LNCAP (cell line): Measurements from ENCODE around the gene FAM241B.

ENCODE experiments used
- CTCF ChIP-seq: fragments of 450-650 bp; IDR thresholded peaks from 2 replicates; pipeline ENCODE4 v1.5.1; 2017; ENCODE audit warnings: mild to moderate bottlenecking

FAM241B gene

DNA sequence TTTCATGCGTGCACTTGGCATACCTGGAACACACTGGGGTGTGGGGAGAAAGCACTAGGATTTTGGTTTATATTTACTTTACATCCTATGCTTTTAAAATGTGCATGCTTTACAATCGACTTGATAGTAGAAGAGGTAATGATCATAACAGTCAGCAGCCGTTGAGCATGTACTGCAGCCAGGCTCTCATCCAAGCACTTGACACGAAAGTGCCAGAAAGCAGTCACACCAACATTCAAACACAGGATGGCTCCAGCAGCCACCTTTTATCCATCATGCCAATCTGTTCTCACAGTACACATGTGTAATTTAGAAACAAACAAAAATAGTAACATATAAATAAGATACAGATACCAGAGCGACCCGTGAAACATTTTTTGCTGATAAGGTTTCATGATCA, 1.2 kb upstream of the FAM241B start:
- no peak for TF ChIP-seq CTCF

DNA sequence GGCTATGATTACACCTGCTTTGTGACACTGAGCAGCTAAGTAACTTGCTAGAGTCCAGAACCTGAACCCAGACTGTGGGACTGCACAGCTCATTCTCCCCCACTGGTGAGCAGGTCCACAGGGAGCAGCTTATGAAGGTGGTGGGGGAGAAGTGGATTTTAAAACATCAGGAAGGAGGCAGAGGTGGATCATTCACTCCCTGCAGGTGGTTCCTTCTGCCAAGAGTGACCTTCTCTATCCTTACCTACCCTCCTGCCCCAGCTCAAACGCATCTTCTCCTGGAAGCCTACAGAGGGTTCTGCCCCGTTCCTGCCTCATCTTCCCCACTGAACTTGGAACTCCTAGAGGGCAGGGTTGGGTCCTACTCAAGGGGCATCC, 539 bp upstream of the FAM241B start:
- no peak for TF ChIP-seq CTCF

GRCh38 chr10:69630651-69631400, 779 bp downstream of the FAM241B start:
- no peak for TF ChIP-seq CTCF

- no peak for TF ChIP-seq CTCF
Observed at GRCh38 chr10:69631566-69631965, 1.5 kb downstream of the FAM241B start.

DNA sequence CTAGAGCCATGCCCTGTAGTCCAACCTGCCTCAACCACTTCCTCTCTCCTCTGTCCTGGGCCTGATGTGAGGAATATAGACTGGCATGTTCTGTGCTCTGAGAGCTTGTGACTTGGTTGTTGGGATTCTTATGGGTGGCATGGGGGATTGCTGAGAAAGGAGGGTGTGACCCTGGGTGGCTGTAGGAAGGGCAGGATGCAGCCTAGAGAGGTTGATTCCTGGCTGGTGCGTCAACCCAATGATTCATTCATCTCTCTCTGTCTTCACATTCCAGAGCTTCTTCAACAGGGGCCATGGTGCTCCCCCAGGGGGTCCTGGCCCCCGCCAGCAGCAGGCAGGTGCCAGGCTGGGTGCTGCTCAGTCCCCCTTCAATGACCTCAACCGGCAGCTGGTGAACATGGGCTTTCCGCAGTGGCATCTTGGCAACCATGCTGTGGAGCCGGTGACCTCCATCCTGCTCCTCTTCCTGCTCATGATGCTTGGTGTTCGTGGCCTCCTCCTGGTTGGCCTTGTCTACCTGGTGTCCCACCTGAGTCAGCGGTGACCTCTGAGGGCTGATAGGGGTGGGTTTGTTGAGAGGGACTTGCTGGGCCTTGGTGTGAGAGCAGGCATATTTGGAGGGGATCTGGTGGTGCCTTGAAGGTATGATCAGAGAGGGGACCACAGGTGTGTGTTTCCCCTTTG, 2.6 kb downstream of the FAM241B start:
- TF ChIP-seq CTCF, result no peak

DNA sequence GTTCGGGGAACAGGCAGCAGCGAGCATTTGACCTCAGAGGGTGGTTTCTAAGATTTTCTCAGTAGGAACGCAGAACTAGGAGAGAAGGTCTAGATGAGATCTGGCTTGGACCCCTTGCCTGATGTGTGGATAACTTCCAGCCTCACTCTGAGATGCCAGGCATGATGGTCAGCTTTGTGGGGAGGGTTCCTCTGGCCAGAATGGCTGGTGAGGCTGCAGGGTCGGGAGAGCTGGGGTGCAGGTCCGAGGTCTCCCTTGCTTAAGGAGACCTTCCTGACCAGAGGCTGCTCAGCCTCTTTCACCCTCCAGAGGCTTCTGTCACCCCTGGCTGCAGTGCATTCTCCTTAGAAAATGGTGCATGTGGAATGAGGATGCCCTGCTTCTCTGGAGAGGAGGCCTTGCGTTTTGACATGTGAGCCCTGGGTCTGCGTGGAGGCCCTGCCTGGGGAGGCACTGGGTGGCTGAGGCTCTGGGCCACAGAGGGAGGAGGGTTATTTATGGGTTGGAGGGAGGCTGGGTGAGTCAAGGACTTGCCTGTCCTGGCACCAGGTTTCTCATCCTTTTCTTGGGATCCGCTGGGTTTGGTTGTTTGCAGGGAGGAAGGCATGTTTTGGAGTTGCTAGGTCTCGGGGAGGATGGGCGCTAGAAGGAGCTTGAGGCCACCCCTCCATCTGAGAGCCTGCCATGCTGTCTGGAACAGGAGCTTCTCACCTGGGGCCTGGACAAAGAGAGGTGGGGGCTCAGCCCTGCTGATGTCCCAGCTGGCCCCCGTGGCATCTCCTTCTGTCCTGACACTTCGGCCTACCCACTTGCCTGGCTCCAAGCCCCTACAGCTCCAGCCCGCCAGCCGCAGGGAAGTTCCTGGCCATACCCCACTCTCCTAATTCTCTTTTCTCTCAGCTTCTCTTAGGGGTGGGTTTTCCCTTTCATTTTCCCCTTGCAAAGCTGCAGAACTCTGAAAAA, 3.9 kb downstream of the FAM241B start:
- no peak for TF ChIP-seq CTCF

DNA sequence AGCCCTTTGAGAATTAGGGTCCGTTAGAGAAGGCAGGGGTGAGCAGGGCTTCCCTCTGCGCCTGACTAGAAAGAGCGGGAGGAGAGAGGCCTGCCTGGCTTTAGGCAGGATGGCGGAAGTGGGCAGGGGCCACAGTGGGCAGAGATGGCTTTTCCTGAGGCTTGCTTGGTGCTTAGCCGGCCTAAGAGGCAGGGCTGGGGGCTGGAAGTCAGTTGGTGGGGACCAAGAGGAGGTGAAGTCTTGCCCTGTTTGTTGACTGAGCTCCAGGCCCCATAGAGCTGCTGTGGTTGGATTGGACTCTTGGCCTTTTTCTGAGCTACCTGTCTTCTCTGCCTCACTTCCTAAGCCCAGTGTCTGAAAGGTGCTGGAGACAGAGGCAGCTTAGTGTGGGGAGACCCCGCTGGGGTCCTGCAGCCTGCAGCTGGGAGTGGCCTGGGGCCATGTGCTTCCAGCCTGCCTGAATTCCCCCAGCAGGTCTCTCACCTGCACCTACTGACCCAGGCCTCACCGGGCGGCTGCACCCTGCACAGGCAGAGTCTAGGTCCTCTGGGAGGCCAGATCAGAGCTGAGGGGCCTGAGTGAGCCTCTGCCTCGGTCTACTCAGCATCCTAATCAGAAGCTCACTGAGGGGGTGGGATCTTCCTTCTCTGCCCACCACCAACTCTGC, 4.8 kb downstream of the FAM241B start:
- no peak for TF ChIP-seq CTCF
